Progenitor cell of endocrine pancreas (in vitro differentiated cells): ENCODE results near the gene SPATA2L. TPM values are rescaled to one million over a fixed set of nuclear protein-coding genes. Genes with fewer than 3 reads are reported as not detected.

Source experiments
- DNase-seq: peaks from one replicate; pipeline ENCODE4 v3.0.0; 2021; ENCODE audit warnings: low spot score; ENCODE audit not compliant: unreplicated experiment
- H3K27ac Mint-ChIP-seq: 2 replicates; pipeline ENCODE4 v1.8.0; 2021; ENCODE audit warnings: mild to moderate bottlenecking, moderate library complexity, mixed read lengths
- H3K27me3 Mint-ChIP-seq: 2 replicates; pipeline ENCODE4 v1.8.0; 2021; ENCODE audit warnings: mixed read lengths
- H3K36me3 Mint-ChIP-seq: 2 replicates; pipeline ENCODE4 v1.8.0; 2022; ENCODE audit warnings: mixed read lengths; ENCODE audit not compliant: insufficient read depth
- H3K4me1 Mint-ChIP-seq: 2 replicates; pipeline ENCODE4 v1.8.0; 2021; ENCODE audit warnings: low read depth, mixed read lengths
- H3K4me3 Mint-ChIP-seq: 2 replicates; pipeline ENCODE4 v1.8.0; 2021; ENCODE audit warnings: low read depth, mild to moderate bottlenecking, moderate library complexity, mixed read lengths
- H3K9me3 Mint-ChIP-seq: 2 replicates; pipeline ENCODE4 v1.8.0; 2021; ENCODE audit warnings: low read depth, mixed read lengths
- CTCF ChIP-seq: fragments of 200-600 bp; sonication (generic); IDR thresholded peaks from one replicate; pipeline ENCODE4 v1.5.0; 2021; ENCODE audit warnings: antibody characterized with exemption, mild to moderate bottlenecking; ENCODE audit not compliant: unreplicated experiment
- total RNA-seq: library from RNA; stranded (reverse); gene quantifications from 2 replicates; pipeline ENCODE4 v1.2.1, GENCODE V29; 2021

SPATA2L gene
- total RNA-seq, 1 donor from 2014 or later, result 14.0 TPM

DNA sequence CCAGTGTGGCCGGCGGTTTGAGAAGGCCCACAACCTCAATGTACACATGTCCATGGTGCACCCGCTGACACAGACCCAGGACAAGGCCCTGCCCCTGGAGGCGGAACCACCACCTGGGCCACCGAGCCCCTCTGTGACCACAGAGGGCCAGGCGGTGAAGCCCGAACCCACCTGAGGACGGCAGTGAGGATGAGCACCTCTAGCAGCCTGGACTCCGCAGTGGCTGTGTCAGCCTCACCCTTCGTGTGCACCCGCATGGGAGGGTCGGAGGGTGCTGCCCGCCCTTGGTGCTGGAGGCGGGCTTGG, 36.5 kb upstream of the SPATA2L start:
- Mint-ChIP-seq H3K36me3 (peaks cover 20% of the 10 kb centered on the region), H3K9me3 (no peaks in the 10 kb centered on the region), H3K27me3 (no peaks in the 10 kb centered on the region), H3K27ac (no peak overlapping the region), H3K4me3 (no peak overlapping the region), H3K4me1 (no peaks in the 10 kb centered on the region)
- TF ChIP-seq CTCF, result no peak
- DNase-seq, result no peak

- H3K9me3 Mint-ChIP-seq, result no peaks in the 10 kb centered on the region
- no peak for TF ChIP-seq CTCF
- no peaks in the 10 kb centered on the region for H3K27me3 Mint-ChIP-seq
- H3K4me1 Mint-ChIP-seq, result no peaks in the 10 kb centered on the region
- DNase-seq, result no peak
- H3K4me3 Mint-ChIP-seq, result no peak overlapping the region
- no peak overlapping the region for H3K27ac Mint-ChIP-seq
- peaks cover 20% of the 10 kb centered on the region for H3K36me3 Mint-ChIP-seq
Measured at GRCh38 chr16:89737341-89738071, 36.0 kb upstream of the SPATA2L start.

GRCh38 chr16:89736554-89736953, 35.0 kb upstream of the SPATA2L start:
- Mint-ChIP-seq H3K4me1 (no peaks in the 10 kb centered on the region), H3K4me3 (no peak overlapping the region), H3K36me3 (peaks cover 25% of the 10 kb centered on the region), H3K9me3 (no peaks in the 10 kb centered on the region), H3K27me3 (no peaks in the 10 kb centered on the region), H3K27ac (no peak overlapping the region)
- TF ChIP-seq CTCF, result no peak
- no peak for DNase-seq

DNA sequence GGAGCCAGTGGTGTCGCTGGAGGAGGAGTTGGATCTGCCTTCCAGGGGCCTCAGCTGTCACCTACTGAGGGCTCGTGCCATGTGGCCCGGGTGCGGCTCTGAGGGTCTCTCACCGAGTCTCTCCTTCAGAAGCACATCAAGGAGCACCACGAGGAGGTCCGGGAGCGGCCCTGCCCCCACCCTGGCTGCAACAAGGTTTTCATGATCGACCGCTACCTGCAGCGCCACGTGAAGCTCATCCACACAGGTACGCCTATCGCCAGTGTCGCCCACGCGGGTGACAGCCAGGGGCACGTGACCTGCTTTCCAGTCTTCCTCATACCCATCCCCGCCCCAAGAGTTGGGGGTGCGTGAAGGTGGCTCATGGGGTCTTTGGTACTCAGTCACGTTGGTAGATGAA, 32.3 kb upstream of the SPATA2L start:
- DNase-seq, result no peak
- Mint-ChIP-seq H3K27ac (no peak overlapping the region), H3K36me3 (peaks cover 27% of the 10 kb centered on the region), H3K9me3 (no peaks in the 10 kb centered on the region), H3K4me1 (no peaks in the 10 kb centered on the region), H3K27me3 (no peaks in the 10 kb centered on the region), H3K4me3 (no peak overlapping the region)
- TF ChIP-seq CTCF, result no peak

DNA sequence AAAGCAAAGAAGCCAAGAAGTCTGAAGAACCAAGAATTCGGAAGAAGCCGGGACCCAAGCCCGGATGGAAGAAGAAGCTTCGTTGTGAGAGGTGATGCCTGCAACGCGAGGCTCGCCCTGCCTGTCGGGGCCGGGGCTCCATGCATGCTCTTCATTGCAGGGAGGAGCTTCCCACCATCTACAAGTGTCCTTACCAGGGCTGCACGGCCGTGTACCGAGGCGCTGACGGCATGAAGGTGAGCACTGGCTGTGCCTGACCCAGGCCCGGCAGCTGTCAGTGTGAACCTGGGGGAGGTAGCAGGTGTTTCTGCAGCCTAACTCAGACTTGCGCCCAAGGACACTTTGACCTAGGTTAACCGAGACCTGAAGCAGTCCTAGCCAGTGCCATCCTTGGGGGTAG, 31.8 kb upstream of the SPATA2L start:
- H3K36me3 Mint-ChIP-seq, result peaks cover 26% of the 10 kb centered on the region
- H3K9me3 Mint-ChIP-seq, result no peaks in the 10 kb centered on the region
- no peak for TF ChIP-seq CTCF
- no peak overlapping the region for H3K27ac Mint-ChIP-seq
- no peak for DNase-seq
- no peaks in the 10 kb centered on the region for H3K27me3 Mint-ChIP-seq
- H3K4me3 Mint-ChIP-seq, result no peak overlapping the region
- H3K4me1 Mint-ChIP-seq, result no peaks in the 10 kb centered on the region
